Uterus (tissue), 4 donors: ENCODE results near the gene GADD45G. TPM values are rescaled to one million over a fixed set of nuclear protein-coding genes. Genes with fewer than 3 reads are reported as not detected.

Experiments
- DNase-seq, 2 donors: peaks; one replicate each; pipeline ENCODE4 v3.0.0-alpha.2; 2019 to 2020
- H3K27ac ChIP-seq, 2 donors: fragments of 200-600 bp; sonication (generic); 1 replicate in 1 of 2; 2 replicates in 1 of 2; pipeline ENCODE4 v1.5.1; 2016 to 2018
- H3K27me3 ChIP-seq, 2 donors: fragments of 200-600 bp; sonication (generic); one replicate each; pipeline ENCODE4 v1.5.1; 2018 to 2019; ENCODE audit warnings: control low read depth in 1 of 2
- H3K36me3 ChIP-seq, 2 donors: fragments of 200-600 bp; sonication (generic); one replicate each; pipeline ENCODE4 v1.5.1; 2019; ENCODE audit warnings: control low read depth in 1 of 2
- H3K4me1 ChIP-seq, 2 donors: fragments of 200-600 bp; sonication (generic); one replicate each; pipeline ENCODE4 v1.5.1; 2018 to 2019; ENCODE audit warnings: control low read depth in 1 of 2
- H3K4me3 ChIP-seq, 2 donors: fragments of 200-600 bp; sonication (generic); 1 replicate in 1 of 2; 2 replicates in 1 of 2; pipeline ENCODE4 v1.5.1; 2018 to 2019; ENCODE audit warnings: mild to moderate bottlenecking in 1 of 2
- H3K9me3 ChIP-seq, 2 donors: fragments of 200-600 bp; sonication (generic); one replicate each; pipeline ENCODE4 v1.5.1; 2019; ENCODE audit warnings: control low read depth in 1 of 2
- CTCF ChIP-seq, 4 experiments: fragments of 200-600 bp in 2 of 4; fragments of 450-650 bp in 2 of 4; sonication (generic) in 2 of 4; IDR thresholded peaks; one replicate each; pipeline ENCODE4 v1.5.1; 2016 to 2019; ENCODE audit warnings: antibody characterized with exemption in 4 of 4, mild to moderate bottlenecking in 2 of 4, moderate library complexity in 1 of 4
- POLR2A ChIP-seq, 2 donors: fragments of 450-650 bp; IDR thresholded peaks; one replicate each; pipeline ENCODE4 v1.6.1; 2016; ENCODE audit warnings: antibody characterized with exemption in 2 of 2, mild to moderate bottlenecking in 1 of 2, moderate library complexity in 1 of 2
- intact Hi-C: fragments of 100-400 bp; cut with DNase I; formaldehyde crosslinking; loops from one replicate; pipeline ENCODE4 v1.15.1; 2023; ENCODE audit warnings: low total_unique reads
- total RNA-seq, 4 donors: library from RNA; depleted of rRNA in 3 of 4; stranded (reverse); fragments of >200 nt in 3 of 4; gene quantifications; one replicate each; pipeline versions ENCODE4 v1.1.0 to v1.2.4, GENCODE V29; 2014 to 2023
- donor health status: DM: yes; HTN: yes; CAD: no.

Gene GADD45G
- total RNA-seq, 4 donors from 2014 or later = 0.88 to 91.2 (median 15.3) TPM

DNA sequence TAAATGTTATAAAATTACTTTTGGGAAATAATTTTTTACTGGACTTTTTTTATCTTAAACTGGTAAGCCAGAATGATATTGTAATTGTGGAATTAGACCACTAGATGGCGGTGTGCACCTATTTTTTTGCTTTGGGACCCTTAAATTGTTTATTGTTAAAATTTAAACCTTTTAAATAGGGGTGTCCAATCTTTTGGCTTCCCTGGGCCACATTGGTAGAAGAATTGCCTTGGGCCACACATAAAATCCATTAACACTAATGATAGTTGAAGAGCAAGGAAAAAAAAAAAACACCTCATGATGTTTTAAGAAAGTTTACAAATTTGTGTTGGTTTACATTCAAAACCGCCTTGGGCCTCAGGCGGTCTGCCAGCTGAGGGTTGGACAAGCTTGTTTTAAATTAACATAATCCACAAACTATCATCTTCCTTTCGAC, 28.4 kb upstream of the GADD45G start:
- Histone ChIP-seq H3K27me3 (no peaks in the 10 kb centered on the region), H3K4me1 (no peaks in the 10 kb centered on the region), H3K4me3 (no peak overlapping the region), H3K27ac (no peak overlapping the region), H3K36me3 (no peaks in the 10 kb centered on the region), H3K9me3 (no peaks in the 10 kb centered on the region)
- TF ChIP-seq CTCF (IDR thresholded peaks at IDR 0.05) (peak; percentile 64 to 72 (median 68)), POLR2A (IDR thresholded peaks at IDR 0.05) (no peak)
- DNase-seq = no peak
- intact Hi-C loops = loop anchor here (10.0 kb wide), 1 partner anchor 1288 kb away; no protein-coding TSS in a partner anchor

GRCh38 chr9:89577363-89577762, 27.4 kb upstream of the GADD45G start:
- intact Hi-C loops = loop anchor here (10.0 kb wide), 1 partner anchor 1287 kb away; no protein-coding TSS in a partner anchor
- no peaks in the 10 kb centered on the region for H3K36me3 ChIP-seq
- no peak overlapping the region for H3K4me3 ChIP-seq

DNA sequence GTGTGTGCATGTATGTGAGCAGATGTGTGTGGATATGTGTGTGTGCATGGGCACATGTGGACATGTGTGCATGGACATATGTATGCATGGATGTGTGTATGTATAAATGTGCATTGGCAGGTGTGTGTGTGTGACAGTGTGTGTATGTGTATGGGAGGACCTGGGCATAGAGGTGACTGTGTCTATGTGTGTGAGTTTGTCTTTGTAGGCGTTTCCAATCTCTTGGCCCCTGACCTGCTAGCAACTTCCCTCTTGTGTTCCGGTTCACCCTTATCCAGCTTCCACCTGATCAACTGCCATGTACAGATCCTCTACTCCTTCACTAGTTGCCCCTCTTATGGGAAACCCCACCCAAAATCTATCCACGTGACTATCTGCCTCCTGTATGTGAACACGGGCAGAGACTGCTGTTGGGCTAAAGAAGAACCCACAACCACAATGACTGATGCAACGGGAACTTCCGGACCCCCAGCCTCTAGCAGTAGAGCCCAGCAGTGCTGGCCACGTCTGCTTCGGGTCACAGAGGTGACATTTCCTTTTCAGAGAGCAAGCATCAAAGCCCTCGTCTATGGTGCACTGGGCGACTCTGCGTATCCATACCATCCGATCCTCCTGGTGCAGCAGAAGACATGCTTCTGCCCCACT, 24.9 kb upstream of the GADD45G start:
- no peak for DNase-seq
- H3K9me3 ChIP-seq = no peaks in the 10 kb centered on the region
- intact Hi-C loops = loop anchor here (10.0 kb wide), 1 partner anchor 1285 kb away; no protein-coding TSS in a partner anchor
- H3K4me3 ChIP-seq = no peak overlapping the region
- no peaks in the 10 kb centered on the region for H3K4me1 ChIP-seq
- no peaks in the 10 kb centered on the region for H3K36me3 ChIP-seq
- TF ChIP-seq POLR2A (IDR thresholded peaks at IDR 0.05) (no peak), CTCF (IDR thresholded peaks at IDR 0.05) (no peak)
- no peak overlapping the region for H3K27ac ChIP-seq
- H3K27me3 ChIP-seq = no peaks in the 10 kb centered on the region

More at GRCh38 chr9:89577363-89577762, 27.4 kb upstream of the GADD45G start:
- H3K27ac ChIP-seq = no peak overlapping the region
- DNase-seq = no peak
- no peak for TF ChIP-seq CTCF (IDR thresholded peaks at IDR 0.05)
- TF ChIP-seq POLR2A (IDR thresholded peaks at IDR 0.05) = no peak
- H3K27me3 ChIP-seq = no peaks in the 10 kb centered on the region
- no peaks in the 10 kb centered on the region for H3K9me3 ChIP-seq
- no peaks in the 10 kb centered on the region for H3K4me1 ChIP-seq

- Histone ChIP-seq H3K27ac (no peak overlapping the region), H3K36me3 (no peaks in the 10 kb centered on the region), H3K4me1 (no peaks in the 10 kb centered on the region), H3K27me3 (no peaks in the 10 kb centered on the region), H3K9me3 (no peaks in the 10 kb centered on the region), H3K4me3 (no peak overlapping the region)
- no peak for TF ChIP-seq CTCF (IDR thresholded peaks at IDR 0.05)
- TF ChIP-seq POLR2A (IDR thresholded peaks at IDR 0.05) = no peak
- intact Hi-C loops = no loop called here
- DNase-seq = no peak
Observed at GRCh38 chr9:89586311-89586710, 18.5 kb upstream of the GADD45G start.

GRCh38 chr9:89588271-89588879, 16.4 kb upstream of the GADD45G start:
- intact Hi-C loops = no loop called here
- no peak overlapping the region for H3K27ac ChIP-seq
- no peak for DNase-seq
- H3K27me3 ChIP-seq = no peaks in the 10 kb centered on the region
- H3K4me1 ChIP-seq = no peaks in the 10 kb centered on the region
- no peaks in the 10 kb centered on the region for H3K9me3 ChIP-seq
- TF ChIP-seq CTCF (IDR thresholded peaks at IDR 0.05) (no peak), POLR2A (IDR thresholded peaks at IDR 0.05) (no peak)
- H3K36me3 ChIP-seq = no peaks in the 10 kb centered on the region
- H3K4me3 ChIP-seq = no peak overlapping the region
